ENCODE measurements around the gene FGD4.

Gene FGD4

DNA sequence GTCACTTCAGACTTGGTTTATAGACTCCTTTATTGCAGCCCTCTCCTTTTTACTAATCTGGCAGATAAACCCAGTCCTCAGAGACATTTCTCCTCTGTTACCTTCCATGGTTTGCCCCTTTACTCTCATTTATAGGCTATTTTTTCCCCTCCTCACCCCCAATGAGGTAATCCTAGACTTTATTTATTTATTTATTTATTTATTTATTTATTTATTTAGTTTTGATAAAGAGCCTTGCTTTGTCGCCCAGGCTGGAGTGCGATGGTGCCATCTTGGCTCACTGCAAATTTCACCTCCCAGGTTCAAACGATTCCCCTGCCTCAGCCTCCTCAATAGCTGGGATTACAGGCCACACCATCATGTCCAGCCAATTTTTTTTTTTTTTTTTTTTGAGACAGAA lies 8.4 kb downstream of the FGD4 start:
- no peak for DNase-seq (ENCODE audit: low read depth)

GRCh38 chr12:32413412-32413811 lies 14.1 kb downstream of the FGD4 start:
- DNase-seq (ENCODE audit: low read depth) = no peak

DNA sequence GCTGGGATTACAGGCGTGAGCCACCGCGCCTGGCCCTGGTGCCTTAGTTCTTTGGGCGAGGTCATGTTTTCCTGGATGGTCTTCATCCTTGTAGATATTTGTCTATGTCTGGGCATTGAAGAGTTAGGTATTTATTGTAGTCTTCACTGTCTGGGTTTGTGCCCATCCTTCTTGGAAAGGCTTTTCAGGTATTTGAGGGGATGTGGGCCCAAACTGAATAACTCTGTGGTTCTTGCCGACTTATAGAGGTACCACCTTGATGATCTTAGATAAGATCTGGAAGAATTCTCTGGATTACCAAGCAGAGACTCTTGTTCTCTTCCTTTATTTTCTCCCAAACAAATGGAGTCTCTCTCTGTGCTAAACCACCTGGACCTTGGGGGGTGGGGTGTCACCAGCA lies 18.9 kb downstream of the FGD4 start:
- DNase-seq (ENCODE audit: low read depth) = no peak

DNA sequence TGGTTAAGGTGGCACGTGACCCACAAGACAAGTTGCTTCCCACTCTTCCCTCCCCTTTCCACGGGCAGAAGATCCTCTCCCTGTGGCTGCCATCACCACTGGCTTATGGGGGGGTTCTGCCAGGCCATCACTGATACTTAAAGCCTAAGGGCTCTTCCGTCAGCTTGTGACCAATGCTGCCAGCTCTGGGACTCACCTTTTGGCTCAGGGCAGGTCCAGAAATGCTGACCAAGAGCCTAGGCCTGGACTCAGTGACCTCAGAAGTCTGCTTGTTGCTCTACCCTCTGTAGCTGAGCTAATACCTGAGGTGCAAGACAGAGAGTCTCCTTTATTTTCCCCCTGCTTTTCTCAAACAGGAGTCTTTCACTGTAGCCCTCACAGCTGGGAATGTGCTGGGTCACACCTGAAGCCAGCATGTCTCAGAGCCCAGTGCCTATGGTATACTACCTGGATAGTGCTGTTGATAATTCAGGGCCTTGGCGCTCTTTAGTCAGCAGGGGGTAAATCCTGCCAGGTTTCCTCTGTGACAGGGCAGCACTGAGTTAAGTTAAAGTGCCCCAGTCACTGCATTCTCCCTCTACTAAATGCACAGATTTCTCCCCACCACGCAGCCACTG lies 19.7 kb downstream of the FGD4 start:
- no peak for DNase-seq (ENCODE audit: low read depth)

DNA sequence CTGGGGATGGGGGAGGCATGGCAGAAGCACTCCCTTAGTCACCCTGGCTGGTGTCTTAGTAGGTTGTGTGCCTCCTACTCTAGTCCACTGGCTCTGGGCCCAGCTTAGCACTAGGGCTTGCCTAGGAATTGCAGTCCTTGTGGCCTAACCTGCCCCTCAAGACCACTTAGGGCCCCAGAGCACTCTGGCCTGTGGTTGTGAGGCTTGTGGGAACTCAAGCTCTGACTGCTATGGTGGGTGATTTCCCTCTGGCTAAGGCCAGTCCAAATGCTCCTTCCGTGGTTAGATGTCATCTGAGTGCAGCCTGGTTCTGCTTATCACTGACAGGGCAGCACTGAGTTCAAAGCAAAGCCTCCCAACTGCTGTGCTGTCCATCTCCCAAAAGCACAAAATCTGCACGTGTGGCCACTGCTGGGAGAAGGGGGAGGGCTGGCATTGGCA lies 20.2 kb downstream of the FGD4 start:
- DNase-seq (ENCODE audit: low read depth) = no peak

- no peak for DNase-seq (ENCODE audit: low read depth)
Measured at GRCh38 chr12:32420356-32420755, 21.0 kb downstream of the FGD4 start.

DNA sequence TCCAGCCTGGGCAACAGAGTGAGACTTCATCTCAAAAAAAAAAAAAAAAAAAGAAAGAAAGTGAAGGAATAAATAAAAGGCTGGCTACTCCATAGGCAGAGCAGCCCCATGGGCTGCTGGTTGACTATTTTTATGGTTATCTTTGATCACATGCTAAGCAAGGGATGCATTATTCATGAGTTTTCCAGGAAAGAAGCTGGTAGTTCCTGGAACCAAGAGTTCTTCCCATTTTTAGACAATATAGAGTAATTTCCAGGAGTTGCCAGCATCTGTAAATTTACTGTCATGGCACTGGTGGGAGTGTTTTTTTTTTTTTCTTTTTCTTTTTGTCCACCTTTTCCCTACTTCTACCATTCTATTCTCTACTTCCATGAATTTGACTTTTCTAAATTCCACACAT lies 24.2 kb downstream of the FGD4 start:
- no peak for DNase-seq (ENCODE audit: low read depth)

DNA sequence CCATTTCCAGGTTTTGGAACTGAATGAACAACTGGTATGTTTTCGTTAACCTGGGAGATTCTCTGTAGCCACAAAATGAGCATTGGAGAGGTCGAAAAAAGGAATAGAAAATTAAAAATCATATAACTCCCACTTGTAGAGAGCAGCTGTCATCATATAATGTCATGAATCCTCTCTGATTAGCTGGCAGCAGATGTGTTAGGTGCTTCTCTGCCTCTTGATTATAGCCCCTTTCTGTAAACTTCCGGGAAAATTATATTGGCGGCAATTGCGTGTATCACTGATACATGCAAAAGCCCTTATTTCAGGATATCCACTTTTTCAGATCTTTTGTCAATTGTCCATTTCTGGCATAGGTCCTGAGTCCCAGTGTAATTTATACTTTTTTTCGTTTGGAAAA lies 31.7 kb downstream of the FGD4 start:
- no peak for DNase-seq (ENCODE audit: low read depth)

DNA sequence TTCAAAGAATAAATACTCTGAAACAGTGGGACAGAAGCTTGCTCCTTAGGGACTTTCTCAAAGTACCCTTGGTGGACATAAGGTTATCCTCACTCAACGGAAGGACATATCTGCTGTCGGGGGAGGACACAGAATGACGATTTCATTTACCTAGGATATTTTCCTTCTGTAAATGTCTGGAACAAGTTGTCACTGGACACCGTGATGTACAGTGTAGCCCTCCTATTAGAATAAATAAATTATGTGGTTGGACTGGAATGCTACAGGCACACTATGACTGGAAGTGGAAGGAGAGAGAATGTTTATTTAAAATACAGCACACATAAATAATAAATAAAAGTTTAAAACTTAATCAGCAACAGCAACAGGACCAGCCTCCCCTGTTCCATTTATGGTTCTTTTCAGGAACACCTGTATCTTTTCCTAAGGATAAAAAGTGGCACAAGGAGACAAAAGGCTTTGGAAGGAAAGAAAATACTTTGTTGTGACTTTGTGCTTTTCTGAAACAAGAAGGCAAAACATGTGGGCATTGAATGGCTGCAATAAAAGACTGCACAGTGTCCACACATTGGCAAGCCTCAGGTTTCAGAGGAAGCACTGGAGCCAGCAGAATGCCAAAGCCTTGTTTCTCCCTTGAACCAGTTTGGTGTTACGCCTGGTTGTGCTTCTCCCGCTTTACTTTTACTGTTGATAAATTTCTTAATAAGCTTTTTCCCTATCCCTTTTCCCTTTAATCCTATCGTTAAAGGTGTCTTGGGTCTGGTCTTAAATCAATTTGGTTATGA lies 36.8 kb downstream of the FGD4 start:
- DNase-seq (ENCODE audit: low read depth) = no peak

DNA sequence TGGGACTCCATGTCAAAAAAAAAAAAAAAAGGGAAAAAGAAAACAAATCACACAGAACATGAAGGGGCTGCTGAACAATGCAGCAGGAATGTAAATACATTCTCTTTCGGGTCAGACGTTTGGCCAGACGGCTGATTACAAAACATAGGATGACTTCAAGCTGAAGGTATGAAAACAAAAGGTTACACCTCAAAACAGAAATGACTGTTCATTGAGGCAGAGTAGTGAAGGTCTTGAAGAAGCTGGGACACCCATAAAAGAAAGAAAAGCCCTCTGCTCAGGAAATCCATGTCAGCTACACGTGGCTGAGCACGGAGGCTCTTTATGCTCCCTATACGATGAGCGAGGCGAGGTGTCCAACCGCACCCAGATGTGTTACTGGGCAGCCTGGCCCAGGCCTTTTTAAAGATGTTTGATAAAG lies 37.7 kb downstream of the FGD4 start:
- DNase-seq (ENCODE audit: low read depth) = no peak

DNA sequence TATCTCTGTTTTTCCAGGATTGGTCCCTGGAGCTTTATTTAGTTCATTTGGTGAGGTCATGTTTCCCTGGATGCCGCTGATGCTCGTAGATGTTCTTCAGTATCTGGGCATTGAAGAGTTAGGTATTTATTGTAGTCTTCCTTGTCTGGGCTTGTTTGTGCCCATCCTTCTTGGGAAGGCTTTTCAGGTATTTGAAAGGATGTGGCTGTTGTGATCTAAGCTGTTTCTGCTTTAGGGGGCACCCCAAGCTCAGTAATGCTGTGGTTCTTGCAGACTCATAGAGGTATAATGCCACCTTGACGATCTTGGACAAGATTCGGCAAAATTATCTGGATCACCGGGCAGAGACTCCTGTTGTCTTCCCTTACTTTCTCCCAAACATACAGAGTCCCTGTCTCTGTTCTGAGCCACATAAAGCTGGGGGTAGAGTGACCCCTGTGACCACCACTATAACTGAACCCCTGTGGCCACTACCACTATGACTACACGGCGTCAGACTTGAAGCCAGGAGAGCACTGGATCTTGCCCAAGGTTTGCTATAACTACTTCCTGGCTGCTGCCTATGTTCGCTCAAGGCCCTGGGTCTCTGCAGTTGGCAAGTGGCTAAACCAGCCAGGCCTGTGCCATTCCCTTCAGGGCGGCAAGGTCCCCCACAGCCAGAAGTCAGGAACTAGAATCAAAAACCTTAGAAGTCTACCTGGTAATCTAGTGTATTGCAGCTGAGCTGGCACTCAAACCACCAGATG lies 40.9 kb downstream of the FGD4 start:
- no peak for DNase-seq (ENCODE audit: low read depth)

GRCh38 chr12:32443491-32443890 lies 44.1 kb downstream of the FGD4 start:
- no peak for DNase-seq (ENCODE audit: low read depth)

GRCh38 chr12:32444895-32445294 lies 45.5 kb downstream of the FGD4 start:
- no peak for DNase-seq (ENCODE audit: low read depth)

- no peak for DNase-seq (ENCODE audit: low read depth)
Measured at GRCh38 chr12:32445356-32445755, 46.0 kb downstream of the FGD4 start.

DNA sequence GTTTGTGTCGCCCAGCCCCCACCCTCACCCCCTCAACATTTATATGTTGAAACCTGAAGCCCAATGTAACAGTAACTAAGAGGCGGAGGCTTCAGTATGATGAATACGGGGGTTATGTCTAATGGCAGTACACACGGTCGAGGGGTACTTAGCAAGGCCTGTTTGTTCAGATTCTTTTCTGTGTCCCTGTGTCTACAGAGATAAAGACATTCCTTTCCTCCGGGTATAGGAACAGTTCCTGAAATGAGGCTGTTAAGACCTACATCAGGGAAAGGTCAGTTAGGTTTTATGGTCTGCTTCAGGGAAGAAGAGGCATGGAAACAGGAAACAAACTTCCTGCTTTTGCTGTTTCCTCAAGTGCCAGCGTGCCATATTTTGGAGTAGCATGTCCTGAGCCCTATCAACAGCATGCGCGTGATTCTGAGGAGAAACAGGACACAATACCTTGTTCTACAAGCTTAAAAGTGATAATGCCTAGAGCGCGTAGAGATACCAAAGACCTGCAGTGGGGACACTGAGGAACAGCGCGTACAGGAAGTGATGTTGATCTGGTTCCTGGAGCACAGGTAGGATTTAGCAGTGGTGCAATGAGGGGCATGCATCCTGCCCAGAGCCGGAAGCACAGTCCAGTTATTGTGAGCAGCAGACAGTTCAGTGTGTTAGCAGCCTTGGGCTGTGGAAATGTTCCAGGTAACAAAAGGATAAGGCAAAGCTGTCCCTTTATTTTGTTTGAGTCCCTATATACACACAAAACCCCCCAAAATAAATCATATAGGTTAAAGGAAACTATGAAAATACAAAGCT lies 47.2 kb downstream of the FGD4 start:
- DNase-seq (ENCODE audit: low read depth) = no peak

GRCh38 chr12:32448586-32448985 lies 49.2 kb downstream of the FGD4 start:
- DNase-seq (ENCODE audit: low read depth) = no peak

- no peak for DNase-seq (ENCODE audit: low read depth)
Measured at GRCh38 chr12:32450363-32450762, 51.0 kb downstream of the FGD4 start.

GRCh38 chr12:32450768-32451167 lies 51.4 kb downstream of the FGD4 start:
- no peak for DNase-seq (ENCODE audit: low read depth)

GRCh38 chr12:32451816-32452215 lies 52.5 kb downstream of the FGD4 start:
- no peak for DNase-seq (ENCODE audit: low read depth)

GRCh38 chr12:32454075-32454474 lies 54.7 kb downstream of the FGD4 start:
- no peak for DNase-seq (ENCODE audit: low read depth)

GRCh38 chr12:32454866-32455265 lies 55.5 kb downstream of the FGD4 start:
- no peak for DNase-seq (ENCODE audit: low read depth)

GRCh38 chr12:32455607-32456071 lies 56.3 kb downstream of the FGD4 start:
- DNase-seq (ENCODE audit: low read depth) = no peak
